CD14-positive monocyte (primary cell): Measurements from ENCODE around the gene KRTAP5-10. TPM values are rescaled to one million over a fixed set of nuclear protein-coding genes. Genes with fewer than 3 reads are reported as not detected.
"Not testable (repeated sequence)": the region's sequence is repeated elsewhere in the genome, so short reads cannot be mapped to it uniquely, and the experiment has no call there.

Experiments
- DNase-seq, 3 donors: peaks; one replicate each; pipeline ENCODE4 v3.0.0-alpha.2; 2011 to 2022
- H2AFZ ChIP-seq: 2 replicates; pipeline ENCODE4 v1.6.0; 2012; ENCODE audit warnings: mild to moderate bottlenecking, low read depth, low read length, inconsistent platforms; ENCODE audit not compliant: insufficient read depth, poor library complexity, severe bottlenecking
- H3K27ac ChIP-seq, 2 donors: 1 replicate in 1 of 2; 2 replicates in 1 of 2; pipeline ENCODE4 v1.5.1; 2012 to 2013; ENCODE audit warnings: low read length in 2 of 2, control low read depth in 1 of 2, inconsistent platforms in 1 of 2, low read depth in 1 of 2, mild to moderate bottlenecking in 1 of 2
- H3K27me3 ChIP-seq, 2 donors: one replicate each; pipeline versions ENCODE4 v1.6.0 to v1.6.1; 2011 to 2013; ENCODE audit warnings: low read length in 2 of 2; ENCODE audit not compliant: control insufficient read depth in 2 of 2, insufficient read depth in 2 of 2
- H3K36me3 ChIP-seq, 2 donors: replicated peaks in 1 of 2; 1 replicate in 1 of 2; 2 replicates in 1 of 2; pipeline versions ENCODE4 v1.5.1 to v1.6.1; 2012 to 2013; ENCODE audit warnings: low read length in 2 of 2, control low read depth in 1 of 2, inconsistent platforms in 1 of 2, mild to moderate bottlenecking in 1 of 2; ENCODE audit not compliant: insufficient read depth in 2 of 2, control insufficient read depth in 1 of 2
- H3K4me1 ChIP-seq, 2 donors: 1 replicate in 1 of 2; 2 replicates in 1 of 2; pipeline versions ENCODE4 v1.5.1 to v1.6.1; 2012 to 2013; ENCODE audit warnings: low read length in 2 of 2, control low read depth in 1 of 2, inconsistent platforms in 1 of 2, mild to moderate bottlenecking in 1 of 2, moderate library complexity in 1 of 2; ENCODE audit not compliant: insufficient read depth in 2 of 2, control insufficient read depth in 1 of 2
- H3K4me2 ChIP-seq: replicated peaks from 2 replicates; pipeline ENCODE3; 2012; ENCODE audit warnings: low read length, moderate library complexity, mild to moderate bottlenecking; ENCODE audit not compliant: poor library complexity, severe bottlenecking; ENCODE audit errors: extremely low read depth
- H3K4me3 ChIP-seq, 3 experiments: fragments of 200-600 bp in 1 of 3; sonication (generic) in 1 of 3; replicated peaks in 1 of 3; 1 replicate in 2 of 3; 2 replicates in 1 of 3; pipeline ENCODE4 v1.5.1; 2011 to 2013; ENCODE audit warnings: low read length in 3 of 3, mild to moderate bottlenecking in 3 of 3, control low read depth in 2 of 3, low read depth in 2 of 3, inconsistent platforms in 1 of 3, moderate library complexity in 1 of 3
- H3K79me2 ChIP-seq: 2 replicates; pipeline ENCODE4 v1.6.0; 2012; ENCODE audit warnings: mild to moderate bottlenecking, control low read depth, inconsistent platforms, low read length, moderate library complexity; ENCODE audit not compliant: insufficient read depth
- H3K9ac ChIP-seq: 2 replicates; pipeline ENCODE4 v1.6.0; 2017; ENCODE audit warnings: low read length, mild to moderate bottlenecking; ENCODE audit not compliant: insufficient read depth, poor library complexity, severe bottlenecking
- H3K9me3 ChIP-seq, 2 donors: replicated peaks in 1 of 2; 1 replicate in 1 of 2; 2 replicates in 1 of 2; pipeline versions ENCODE4 v1.5.1 to v1.6.1; 2012 to 2013; ENCODE audit warnings: low read length in 2 of 2, control low read depth in 1 of 2; ENCODE audit not compliant: control insufficient read depth in 1 of 2, insufficient read depth in 1 of 2
- H4K20me1 ChIP-seq: 2 replicates; pipeline ENCODE4 v1.6.0; 2012; ENCODE audit warnings: mild to moderate bottlenecking, low read length, control low read depth, moderate library complexity; ENCODE audit not compliant: insufficient read depth
- H3K27ac Mint-ChIP-seq, 7 donors: one replicate each; pipeline ENCODE4 v1.8.0; 2020; ENCODE audit warnings: mild to moderate bottlenecking in 7 of 7, mixed read lengths in 7 of 7, moderate library complexity in 6 of 7, inconsistent platforms in 2 of 7
- H3K27me3 Mint-ChIP-seq, 3 donors: one replicate each; pipeline ENCODE4 v1.8.0; 2021 to 2022; ENCODE audit warnings: low read depth in 3 of 3, mild to moderate bottlenecking in 3 of 3, mixed read lengths in 3 of 3, moderate library complexity in 3 of 3, inconsistent platforms in 1 of 3
- H3K36me3 Mint-ChIP-seq, 2 donors: one replicate each; pipeline ENCODE4 v1.8.0; 2020; ENCODE audit warnings: mixed read lengths in 2 of 2, inconsistent platforms in 1 of 2, mild to moderate bottlenecking in 1 of 2
- H3K4me1 Mint-ChIP-seq: one replicate; pipeline ENCODE4 v1.8.0; 2020; ENCODE audit warnings: mild to moderate bottlenecking, mixed read lengths
- H3K4me3 Mint-ChIP-seq, 2 donors: one replicate each; pipeline ENCODE4 v1.8.0; 2020; ENCODE audit warnings: mild to moderate bottlenecking in 2 of 2, mixed read lengths in 2 of 2, moderate library complexity in 1 of 2
- H3K9me3 Mint-ChIP-seq, 7 donors: one replicate each; pipeline ENCODE4 v1.8.0; 2020 to 2022; ENCODE audit warnings: mixed read lengths in 7 of 7, mild to moderate bottlenecking in 6 of 7, moderate library complexity in 6 of 7, inconsistent platforms in 2 of 7
- whole genome bisulfite sequencing: methylation state at CpG from one replicate; pipeline ENCODE4 v1.1.5; 2013; ENCODE audit warnings: missing lambda C conversion rate; ENCODE audit not compliant: insufficient coverage; 5-methylcytosine and 5-hydroxymethylcytosine counted together
- intact Hi-C, 2 donors: fragments of 100-400 bp; cut with micrococcal nuclease; formaldehyde crosslinking; loops; one replicate each; pipeline versions ENCODE4 v1.15.0 to v1.15.1; 2023
- polyA plus RNA-seq, 3 donors: library from polyadenylated mRNA; depleted of rRNA in 1 of 3; unstranded in 2 of 3; stranded (reverse) in 1 of 3; fragments of 300-500 nt in 2 of 3; fragments of >200 nt in 1 of 3; fragmentation: Illumina TruSeq in 2 of 3; gene quantifications; 1 replicate in 2 of 3; 2 replicates in 1 of 3; pipeline ENCODE4 v1.2.3, GENCODE V29; 2012 to 2021
- TF ChIP-seq, protein P1 (sequence below): fragments of 200-600 bp; IDR thresholded peaks from one replicate; pipeline ENCODE4 v1.8.0; 2022; ENCODE audit warnings: antibody characterized with exemption, mild to moderate bottlenecking

The KRTAP5-10 gene
- polyA plus RNA-seq, 3 donors = not detected

GRCh38 chr11:71538666-71538990 is 26.7 kb upstream of the KRTAP5-10 start:
- Mint-ChIP-seq H3K4me1 (peaks cover 8% of the 10 kb centered on the region), H3K9me3 (peaks cover 5 to 18% (median 8%) of the 10 kb centered on the region in 7 donors), H3K36me3 (no peaks in the 10 kb centered on the region), H3K4me3 (no peak overlapping the region), H3K27me3 (peaks cover 1 to 8% (median 2%) of the 10 kb centered on the region in 3 donors), H3K27ac (peak overlapping the region in 1 of 7 donors; percentile 12)
- no peak overlapping the region for H3K4me2 ChIP-seq
- H3K4me3 ChIP-seq = no peak overlapping the region
- H2AFZ ChIP-seq = no peak overlapping the region
- H3K4me1 ChIP-seq = peaks cover 4 to 8% of the 10 kb centered on the region in 2 donors
- H3K27ac ChIP-seq = no peak overlapping the region
- no peaks in the 10 kb centered on the region for H3K27me3 ChIP-seq
- H3K79me2 ChIP-seq = no peaks in the 10 kb centered on the region
- TF ChIP-seq, protein P1, sequence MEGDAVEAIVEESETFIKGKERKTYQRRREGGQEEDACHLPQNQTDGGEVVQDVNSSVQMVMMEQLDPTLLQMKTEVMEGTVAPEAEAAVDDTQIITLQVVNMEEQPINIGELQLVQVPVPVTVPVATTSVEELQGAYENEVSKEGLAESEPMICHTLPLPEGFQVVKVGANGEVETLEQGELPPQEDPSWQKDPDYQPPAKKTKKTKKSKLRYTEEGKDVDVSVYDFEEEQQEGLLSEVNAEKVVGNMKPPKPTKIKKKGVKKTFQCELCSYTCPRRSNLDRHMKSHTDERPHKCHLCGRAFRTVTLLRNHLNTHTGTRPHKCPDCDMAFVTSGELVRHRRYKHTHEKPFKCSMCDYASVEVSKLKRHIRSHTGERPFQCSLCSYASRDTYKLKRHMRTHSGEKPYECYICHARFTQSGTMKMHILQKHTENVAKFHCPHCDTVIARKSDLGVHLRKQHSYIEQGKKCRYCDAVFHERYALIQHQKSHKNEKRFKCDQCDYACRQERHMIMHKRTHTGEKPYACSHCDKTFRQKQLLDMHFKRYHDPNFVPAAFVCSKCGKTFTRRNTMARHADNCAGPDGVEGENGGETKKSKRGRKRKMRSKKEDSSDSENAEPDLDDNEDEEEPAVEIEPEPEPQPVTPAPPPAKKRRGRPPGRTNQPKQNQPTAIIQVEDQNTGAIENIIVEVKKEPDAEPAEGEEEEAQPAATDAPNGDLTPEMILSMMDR = no peak
- H3K9ac ChIP-seq = no peak overlapping the region
- intact Hi-C loops = no loop called here
- H4K20me1 ChIP-seq = no peaks in the 10 kb centered on the region
- 80% methylated on average over 2 of the region's 4 CpGs for WGBS
- DNase-seq = no peak
- no peaks in the 10 kb centered on the region for H3K36me3 ChIP-seq
- H3K9me3 ChIP-seq = peaks cover 0 to 11% of the 10 kb centered on the region in 2 donors

DNA sequence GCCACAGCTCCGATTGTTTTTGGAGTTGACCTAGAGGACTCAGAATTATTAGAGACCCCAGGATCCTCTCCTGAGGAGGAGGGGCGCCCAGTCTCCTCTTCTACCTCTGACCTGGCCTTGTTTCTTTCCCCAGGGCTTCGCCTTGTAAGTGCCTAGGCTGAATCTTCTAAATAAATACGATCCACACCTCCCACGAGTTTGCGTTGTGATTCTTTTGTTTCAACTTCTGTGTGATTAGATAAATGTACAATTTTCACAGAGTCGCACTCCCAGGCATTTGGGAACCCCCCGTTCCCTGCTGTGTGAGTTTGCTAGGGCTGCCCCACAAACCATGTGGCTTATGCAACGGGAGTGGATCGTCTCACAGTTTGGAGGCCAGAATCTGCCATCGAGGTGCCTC is 26.3 kb upstream of the KRTAP5-10 start:
- WGBS = 95% methylated on average over 6 of the region's 11 CpGs
- no peak overlapping the region for H3K27ac Mint-ChIP-seq
- H3K27me3 ChIP-seq = no peaks in the 10 kb centered on the region

DNA sequence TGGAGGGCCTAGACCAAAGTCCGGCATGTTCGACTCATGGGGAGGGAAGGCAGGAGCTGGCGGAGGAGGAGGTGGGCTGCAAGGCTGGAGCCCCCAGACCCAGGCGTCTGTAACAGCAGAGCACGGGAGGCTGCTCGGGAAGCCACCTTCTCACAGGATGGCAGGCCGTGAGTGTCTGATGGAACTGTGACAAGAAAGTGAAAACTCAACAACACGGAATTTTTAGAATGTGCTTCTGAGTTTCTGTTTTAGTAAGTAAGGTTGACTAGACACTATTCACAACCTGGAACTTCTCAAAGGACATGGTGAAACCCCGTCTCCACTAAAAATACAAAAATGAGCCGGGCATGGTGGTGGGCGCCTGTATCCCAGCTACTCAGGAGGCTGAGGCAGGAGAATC is 25.4 kb upstream of the KRTAP5-10 start:
- H3K9me3 ChIP-seq = peaks cover 0 to 11% of the 10 kb centered on the region in 2 donors
- H3K9ac ChIP-seq, H3K27me3 ChIP-seq, H3K27ac Mint-ChIP-seq, H3K4me2 ChIP-seq, H3K79me2 ChIP-seq, intact Hi-C loops, H3K36me3 ChIP-seq, H3K27me3 Mint-ChIP-seq, H2AFZ ChIP-seq, H3K4me3 ChIP-seq, DNase-seq, H3K27ac ChIP-seq, H4K20me1 ChIP-seq, H3K4me3 Mint-ChIP-seq, H3K36me3 Mint-ChIP-seq: not testable (repeated sequence)
- H3K4me1 Mint-ChIP-seq = peaks cover 15% of the 10 kb centered on the region
- H3K9me3 Mint-ChIP-seq = peaks cover 5 to 18% (median 8%) of the 10 kb centered on the region in 7 donors
- H3K4me1 ChIP-seq = peaks cover 9 to 13% of the 10 kb centered on the region in 2 donors
- 96% methylated on average over 7 of the region's 11 CpGs for whole genome bisulfite sequencing

More for the DNA sequence above, 26.3 kb upstream of the KRTAP5-10 start:
- no peak overlapping the region for H2AFZ ChIP-seq
- H3K79me2 ChIP-seq = no peaks in the 10 kb centered on the region
- no peak overlapping the region for H3K4me3 Mint-ChIP-seq
- peaks cover 0 to 11% of the 10 kb centered on the region in 2 donors for H3K9me3 ChIP-seq
- TF ChIP-seq, protein P1 = no peak
- H3K4me3 ChIP-seq = no peak overlapping the region
- no peaks in the 10 kb centered on the region for H4K20me1 ChIP-seq
- H3K9me3 Mint-ChIP-seq = peaks cover 5 to 18% (median 8%) of the 10 kb centered on the region in 7 donors
- peaks cover 8 to 11% of the 10 kb centered on the region in 2 donors for H3K4me1 ChIP-seq
- H3K36me3 ChIP-seq = no peaks in the 10 kb centered on the region
- H3K36me3 Mint-ChIP-seq = no peaks in the 10 kb centered on the region
- no peak overlapping the region for H3K9ac ChIP-seq
- H3K27me3 Mint-ChIP-seq = peaks cover 1 to 8% (median 2%) of the 10 kb centered on the region in 3 donors
- no peak overlapping the region for H3K27ac ChIP-seq
- peaks cover 12% of the 10 kb centered on the region for H3K4me1 Mint-ChIP-seq
- intact Hi-C loops = no loop called here
- H3K4me2 ChIP-seq = no peak overlapping the region
- no peak for DNase-seq
